Measurements from ENCODE around the gene MCEMP1.

MCEMP1 gene

DNA sequence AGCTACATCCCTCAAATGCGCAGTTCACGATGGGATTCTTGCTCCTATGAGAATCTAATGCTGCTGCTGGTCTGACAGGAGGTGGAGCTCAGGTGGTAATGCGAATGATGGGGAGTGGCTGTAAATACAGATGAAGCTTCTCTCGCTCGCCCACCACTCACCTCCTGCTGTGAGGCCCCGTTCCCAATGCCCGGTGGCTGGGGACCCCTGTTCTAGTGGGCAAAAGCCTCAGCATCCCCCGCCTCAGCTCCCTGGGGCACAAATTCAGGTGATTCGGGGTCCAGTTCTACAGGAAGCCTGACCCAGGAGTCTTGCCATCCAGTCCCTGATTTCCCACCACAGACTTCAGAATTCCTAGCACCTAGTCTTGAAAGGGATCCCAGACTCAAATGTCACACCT, 4.4 kb upstream of the MCEMP1 start:
- no peak for DNase-seq

DNA sequence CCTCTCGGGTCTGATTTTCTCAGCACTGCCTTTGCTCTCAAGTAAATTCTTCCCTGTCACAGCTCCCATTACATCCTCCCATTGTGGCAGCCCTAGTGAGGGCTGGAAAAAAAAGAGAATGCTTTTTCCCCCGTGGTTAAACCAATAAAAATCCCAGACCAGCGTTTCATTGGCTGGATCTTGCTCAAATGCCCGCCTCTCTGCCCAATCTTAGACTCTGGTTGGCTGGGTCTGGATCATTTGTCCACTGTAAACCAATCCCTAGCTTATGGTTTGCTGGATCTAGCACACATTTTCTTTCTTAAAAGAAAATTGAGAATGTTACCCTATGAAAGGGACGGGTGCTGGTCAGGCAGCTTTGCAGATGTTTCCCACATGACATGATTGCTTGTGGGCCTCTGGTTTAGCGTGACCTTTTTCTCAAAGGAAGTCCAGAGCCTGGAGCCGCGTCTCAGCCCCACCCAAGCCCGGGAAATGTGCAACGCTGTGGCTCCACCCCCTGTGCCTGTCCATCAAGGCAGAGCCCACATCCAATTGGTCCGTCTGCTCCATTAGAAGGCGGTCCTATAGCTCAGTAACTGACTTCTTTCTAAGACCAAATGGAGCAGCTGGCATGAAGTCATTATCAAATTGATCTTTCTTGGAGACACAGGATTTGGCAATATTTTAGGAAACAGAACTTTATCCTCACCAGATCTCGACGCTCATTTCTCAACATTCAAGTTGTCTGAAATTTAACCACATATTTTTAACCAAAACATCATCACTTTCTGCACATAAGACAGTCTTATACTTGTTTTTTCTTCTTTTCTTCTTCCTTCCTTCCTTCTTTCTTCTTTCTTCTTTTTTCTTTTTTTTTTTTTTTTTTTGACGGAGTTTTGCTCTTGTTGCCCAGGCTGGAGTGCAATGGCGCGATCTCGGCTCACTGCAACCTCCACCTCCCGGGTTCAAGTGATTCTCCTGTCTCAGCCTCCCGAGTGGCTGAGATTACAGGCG, 2.6 kb upstream of the MCEMP1 start:
- peak; percentile 54 for DNase-seq

DNA sequence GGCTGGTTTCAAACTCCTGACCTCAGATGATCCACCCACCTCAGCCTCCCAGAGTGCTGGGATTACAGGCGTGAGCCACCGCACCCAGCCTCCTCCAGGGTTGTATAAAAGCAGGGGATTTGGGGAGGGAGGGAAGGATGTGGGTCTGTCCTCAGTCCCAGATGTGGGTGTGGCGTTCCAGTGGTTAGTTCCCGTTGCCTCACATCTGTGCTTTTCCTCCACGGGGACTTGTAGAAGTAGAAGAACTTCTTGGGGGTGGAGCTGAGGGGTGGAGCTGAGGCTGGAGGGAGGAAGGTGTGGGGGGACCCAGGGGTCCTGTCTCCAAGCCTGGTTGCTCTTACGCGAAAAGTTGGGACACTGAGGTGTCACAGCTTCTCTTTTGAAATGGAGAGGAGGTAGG, 514 bp upstream of the MCEMP1 start:
- no peak for DNase-seq

DNA sequence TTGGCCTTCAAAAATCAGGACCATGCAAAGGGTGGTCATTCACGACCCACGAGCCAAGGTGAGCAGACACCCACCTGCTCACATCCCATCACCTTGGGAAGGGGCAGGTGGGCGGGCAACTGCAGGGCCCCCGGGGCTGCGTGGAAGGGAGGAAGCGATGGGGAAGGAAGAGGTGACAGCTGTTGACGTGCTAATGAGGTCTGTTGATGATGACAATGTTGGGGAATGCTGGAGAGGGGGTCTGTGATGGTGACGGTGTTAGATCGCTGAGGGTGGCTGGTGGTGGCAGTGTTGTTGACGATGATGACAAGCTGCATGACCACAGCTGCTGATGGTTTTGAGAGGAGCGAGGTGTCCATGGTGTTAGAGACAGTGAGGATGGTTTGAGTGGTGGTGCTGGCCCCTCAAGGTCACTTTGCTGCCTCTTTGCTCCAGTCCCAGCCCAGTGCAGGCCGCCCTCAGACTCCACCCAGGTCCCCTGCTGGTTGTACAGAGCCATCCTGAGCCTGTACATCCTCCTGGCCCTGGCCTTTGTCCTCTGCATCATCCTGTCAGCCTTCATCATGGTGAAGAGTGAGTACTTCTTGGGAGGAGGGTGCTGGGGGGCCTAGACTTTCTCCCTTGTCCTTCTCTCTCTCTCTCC, 900 bp downstream of the MCEMP1 start:
- DNase-seq, result no peak

DNA sequence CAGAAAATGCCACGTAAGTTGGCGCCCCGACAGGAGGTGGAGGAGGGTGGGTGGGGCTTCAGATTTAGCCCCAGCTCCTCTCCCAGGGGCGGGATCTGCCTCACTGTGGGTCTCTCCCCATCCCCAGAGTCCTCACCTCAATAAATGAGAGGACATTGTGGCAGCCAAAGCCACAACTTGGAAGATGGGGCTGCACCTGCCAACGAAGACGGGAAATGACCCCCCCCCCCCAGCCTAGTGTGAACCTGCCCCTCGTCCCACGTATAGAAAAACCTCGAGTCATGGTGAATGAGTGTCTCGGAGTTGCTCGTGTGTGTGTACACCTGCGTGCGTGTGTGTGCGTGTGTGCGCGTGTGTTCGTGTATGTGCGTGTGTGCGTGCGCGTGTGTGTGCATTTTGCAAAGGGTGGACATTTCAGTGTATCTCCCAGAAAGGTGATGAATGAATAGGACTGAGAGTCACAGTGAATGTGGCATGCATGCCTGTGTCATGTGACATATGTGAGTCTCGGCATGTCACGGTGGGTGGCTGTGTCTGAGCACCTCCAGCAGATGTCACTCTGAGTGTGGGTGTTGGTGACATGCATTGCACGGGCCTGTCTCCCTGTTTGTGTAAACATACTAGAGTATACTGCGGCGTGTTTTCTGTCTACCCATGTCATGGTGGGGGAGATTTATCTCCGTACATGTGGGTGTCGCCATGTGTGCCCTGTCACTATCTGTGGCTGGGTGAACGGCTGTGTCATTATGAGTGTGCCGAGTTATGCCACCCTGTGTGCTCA, 2.3 kb downstream of the MCEMP1 start:
- DNase-seq, result no peak

DNA sequence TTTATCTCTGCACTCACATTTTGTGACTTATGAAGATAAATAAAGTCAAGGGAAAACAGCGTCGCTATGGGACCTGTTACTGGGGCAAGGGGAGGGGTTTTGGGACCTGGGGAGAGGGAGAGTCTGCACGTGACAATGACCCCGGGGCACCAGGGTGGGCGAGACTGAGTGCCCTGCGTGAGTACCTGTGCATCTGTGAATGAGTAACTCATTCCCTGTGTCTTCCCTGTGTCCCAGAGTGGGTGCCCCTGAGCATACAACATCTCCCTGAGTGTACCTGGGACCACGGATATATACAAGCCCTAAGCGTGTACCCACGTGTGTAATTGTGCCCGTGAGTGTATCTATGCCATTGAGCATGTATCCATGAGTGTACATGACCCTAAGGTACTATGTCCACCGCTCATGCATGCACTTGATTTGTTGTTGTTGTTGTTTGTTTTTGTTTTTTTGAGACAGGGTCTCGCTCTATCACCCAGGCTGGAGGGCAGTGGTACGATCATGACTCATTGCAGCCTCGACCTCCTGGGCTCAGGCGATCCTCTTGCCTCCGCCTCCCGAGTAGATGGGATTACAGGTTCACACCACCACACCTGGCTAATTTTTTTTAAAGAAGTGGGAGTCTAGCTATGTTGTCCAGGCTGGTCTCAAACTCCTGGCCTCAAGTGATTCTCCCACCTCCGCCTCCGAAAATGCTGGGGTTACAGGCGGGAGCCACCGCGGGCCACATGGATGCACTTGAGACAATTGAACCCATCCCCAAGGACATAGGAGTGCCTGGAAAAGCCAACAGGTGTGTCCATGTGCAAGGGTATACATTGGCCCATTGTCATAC, 3.1 kb downstream of the MCEMP1 start:
- DNase-seq, result no peak

DNA sequence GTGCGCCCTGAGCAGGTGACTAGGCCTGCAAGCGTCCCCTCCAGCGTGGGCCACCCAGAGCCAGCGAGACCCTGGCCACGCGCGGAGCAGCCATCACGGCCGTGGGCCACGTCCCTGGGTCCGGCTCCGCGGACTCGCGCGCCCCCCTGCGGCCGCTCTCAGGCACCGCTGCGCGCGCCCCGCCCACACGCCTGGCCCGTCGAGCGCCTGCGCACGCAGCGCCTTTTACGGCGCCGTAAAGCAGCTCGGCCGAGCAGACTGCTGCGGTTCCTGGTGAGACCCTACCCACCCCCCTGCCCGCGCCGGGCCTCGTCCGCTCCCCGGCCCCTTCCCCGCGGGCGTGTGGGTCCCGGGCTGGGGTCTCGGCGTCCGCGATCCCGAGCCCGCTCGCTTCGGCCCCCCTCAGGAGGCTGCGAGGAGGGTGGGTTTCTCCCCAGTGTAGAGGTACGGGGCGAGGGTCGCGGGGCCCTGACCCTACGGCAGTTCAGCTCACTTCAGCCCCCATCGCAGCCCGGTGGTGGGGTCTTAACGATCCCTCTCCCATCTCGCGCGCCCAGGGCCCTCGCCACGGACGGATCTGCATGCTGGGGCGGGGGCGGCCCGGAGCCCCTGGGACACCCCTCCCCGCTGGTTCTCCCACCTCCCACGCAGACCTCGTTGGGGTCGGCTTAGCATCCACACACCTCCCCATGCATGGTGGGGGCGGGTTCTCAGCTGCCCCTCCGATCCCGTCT, 3.9 kb downstream of the MCEMP1 start, which contains the start of gene TRAPPC5:
TSS of gene TRAPPC5 (plus strand) at position 228 of the 734 bp plus-strand sequence. CDS start 1,421 bp downstream, outside the sequence.
- peak; percentile 60 for DNase-seq

DNA sequence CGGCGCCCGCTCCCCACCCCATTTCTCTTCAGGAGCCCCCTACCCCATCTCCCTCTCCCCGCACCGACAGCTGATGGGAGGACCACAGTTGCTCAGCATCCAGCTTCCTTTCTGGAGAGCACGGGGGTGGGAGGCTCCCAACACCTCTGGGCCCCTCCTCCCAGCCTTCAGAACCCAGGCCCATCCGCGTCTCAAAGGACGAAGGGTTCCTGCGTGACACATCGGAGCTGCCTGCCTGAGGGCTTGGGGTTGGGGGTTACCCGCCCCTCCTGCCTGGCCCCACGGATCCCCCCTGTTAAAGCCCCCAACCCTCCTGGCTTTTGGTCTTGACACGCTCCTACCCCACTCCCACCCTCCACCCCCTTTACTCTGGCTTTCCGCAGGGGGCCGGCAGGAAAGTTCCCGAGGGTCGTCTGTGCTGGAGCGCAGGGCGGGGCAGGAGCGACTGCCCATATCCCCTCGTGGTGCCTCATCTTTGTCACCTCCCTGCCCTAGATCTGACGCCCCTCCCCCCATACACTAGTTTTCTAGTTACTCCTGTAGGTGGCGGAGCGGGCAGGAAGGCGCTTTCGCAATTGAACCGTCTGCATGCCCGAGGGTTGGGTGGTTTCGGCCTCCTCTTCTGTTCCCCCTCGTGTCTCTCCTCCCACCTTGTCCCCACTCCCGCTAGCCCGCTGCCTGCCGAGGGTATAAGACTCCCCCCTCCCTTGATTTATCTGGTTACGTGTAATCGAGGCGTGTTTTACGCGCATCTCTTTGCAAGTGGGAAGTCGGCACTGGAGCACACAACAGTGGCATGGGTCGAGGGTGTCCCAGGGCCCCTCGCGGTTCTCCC, 4.7 kb downstream of the MCEMP1 start:
- DNase-seq, result no peak

DNA sequence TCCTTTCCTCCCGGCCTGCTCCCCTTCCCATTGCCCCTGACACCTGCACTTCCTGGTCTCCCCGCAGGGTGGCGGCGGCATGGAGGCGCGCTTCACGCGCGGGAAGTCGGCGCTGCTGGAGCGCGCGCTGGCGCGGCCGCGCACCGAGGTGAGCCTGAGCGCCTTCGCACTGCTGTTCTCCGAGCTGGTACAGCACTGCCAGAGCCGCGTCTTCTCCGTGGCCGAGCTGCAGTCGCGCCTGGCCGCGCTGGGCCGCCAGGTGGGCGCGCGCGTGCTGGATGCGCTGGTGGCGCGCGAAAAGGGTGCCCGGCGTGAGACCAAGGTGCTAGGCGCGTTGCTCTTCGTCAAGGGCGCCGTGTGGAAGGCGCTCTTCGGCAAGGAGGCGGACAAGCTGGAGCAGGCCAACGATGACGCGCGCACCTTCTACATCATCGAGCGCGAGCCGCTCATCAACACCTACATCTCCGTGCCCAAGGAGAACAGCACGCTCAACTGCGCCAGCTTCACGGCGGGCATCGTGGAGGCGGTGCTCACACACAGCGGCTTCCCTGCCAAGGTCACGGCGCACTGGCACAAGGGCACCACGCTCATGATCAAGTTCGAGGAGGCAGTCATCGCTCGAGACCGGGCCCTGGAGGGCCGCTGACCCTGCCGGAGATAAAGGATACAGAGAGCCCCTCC, 5.4 kb downstream of the MCEMP1 start:
- DNase-seq, result no peak

DNA sequence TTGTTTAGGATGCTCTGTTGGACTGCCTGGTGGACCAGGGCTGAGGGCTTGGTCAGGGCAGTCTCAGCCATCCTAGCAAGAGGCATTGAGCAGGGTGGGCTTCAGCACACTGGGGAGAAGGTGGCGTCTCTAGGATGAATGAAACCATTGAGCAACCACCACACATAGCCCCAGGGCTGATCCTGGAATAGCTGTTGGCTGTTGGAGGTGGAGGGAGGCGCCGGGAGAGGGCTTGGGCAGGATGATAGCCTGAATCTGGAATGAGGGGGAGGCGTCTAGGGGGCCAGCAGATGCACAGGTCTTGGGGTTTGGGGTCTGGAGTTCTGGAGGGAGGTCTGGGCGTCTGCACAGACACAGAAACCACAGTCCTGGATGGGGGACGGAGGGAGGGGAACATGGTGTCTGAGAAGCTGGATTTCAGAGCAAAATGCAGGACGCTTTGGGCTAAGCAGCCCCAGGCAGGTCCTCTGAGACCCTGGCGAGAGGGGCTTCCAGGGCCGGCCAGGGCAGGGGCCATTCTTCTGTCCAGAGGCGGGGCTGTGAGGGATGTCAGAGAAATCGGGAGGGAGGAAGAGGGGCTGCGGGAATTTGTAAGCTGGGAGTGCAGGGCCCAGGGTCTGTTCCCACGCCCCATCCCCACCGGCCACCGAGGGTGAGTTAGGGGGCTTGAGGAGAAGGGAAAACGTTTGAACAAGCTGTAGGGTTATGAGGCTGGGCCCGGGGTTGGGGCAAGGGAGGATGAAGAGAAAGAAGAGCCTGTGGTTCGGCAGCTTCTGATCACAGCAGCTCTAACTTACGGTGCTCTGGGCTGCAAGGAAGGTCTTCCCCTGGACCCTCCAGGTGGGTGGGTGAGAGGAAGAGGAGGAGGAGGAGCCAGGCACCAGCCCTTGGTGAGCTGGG, 8.9 kb downstream of the MCEMP1 start:
- no peak for DNase-seq

DNA sequence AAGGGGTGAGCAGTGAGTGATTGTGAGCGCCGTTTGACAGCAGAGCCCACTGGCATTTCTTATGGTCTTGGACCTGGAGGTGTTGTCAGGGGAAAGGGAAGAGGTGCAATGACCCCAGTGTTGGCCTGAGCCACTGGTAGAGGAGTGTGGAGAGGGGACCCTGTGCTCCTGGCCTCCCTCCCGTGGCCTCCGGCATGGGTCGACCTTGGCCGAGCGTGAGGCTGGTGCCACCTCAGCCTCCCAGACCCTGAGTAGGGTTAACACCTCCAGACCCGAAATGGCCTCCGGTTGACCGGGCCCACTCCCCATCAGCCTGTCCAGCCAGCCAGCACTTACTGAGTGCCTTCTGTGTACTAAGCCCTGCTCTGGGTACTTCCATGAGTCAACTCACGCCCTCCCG, 10.3 kb downstream of the MCEMP1 start:
- DNase-seq, result no peak

DNA sequence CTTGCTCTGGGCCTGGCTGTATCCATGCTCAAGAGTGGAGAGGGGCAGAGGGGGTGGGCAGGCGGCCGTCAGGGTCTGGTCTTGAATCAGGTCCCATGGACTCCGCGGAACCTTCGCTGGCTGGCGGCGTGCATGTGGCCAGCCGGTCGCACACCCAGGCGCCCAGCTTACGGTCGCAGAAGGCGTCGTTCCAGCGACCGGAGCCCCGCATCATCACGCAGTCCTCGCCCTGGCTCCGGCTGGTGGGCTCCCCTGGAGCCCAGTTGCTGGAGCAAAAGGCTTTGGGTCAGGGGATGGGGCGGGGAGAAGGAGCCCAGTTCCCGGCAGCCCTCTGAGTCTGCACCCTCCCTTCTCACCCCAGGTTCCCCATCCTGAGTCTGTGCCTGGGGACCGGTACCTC, 12.3 kb downstream of the MCEMP1 start:
- no peak for DNase-seq

DNA sequence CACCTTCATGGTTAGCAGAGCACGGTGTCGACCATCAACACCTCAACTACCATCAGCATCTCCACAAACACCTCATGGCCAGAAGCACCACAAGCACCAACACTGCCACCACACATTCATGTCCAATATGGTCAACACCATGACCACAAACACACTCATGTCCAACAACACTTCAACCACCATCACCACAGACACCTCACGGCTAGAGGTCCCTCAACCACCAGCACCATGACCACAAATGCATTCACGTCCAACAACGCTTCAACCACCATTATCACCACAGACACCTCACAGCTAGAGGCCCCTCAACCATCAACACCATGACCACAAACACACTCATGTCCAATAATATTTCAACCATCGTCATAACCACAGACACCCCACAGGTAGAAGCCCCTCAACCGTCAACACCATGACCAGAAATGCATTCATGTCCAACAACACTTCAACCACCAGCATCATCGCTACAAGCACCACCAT, 13.9 kb downstream of the MCEMP1 start:
- no peak for DNase-seq

DNA sequence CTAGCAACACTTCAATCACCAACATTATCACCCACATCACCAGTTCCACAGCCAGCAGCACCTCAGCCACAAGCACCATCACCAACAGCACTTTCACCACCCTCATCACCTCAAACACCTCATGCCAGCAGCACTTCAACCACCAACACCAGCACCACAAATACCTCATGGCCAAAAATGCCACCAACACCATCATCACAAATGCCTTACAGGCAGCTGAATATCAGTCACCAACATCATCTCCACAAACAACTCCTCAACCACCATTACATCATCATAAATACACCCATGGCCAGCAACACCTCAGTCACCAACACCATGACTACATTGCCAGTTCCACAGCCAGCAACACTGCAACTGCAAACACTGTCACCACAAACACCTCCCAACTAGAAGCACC, 14.6 kb downstream of the MCEMP1 start:
- no peak for DNase-seq

DNA sequence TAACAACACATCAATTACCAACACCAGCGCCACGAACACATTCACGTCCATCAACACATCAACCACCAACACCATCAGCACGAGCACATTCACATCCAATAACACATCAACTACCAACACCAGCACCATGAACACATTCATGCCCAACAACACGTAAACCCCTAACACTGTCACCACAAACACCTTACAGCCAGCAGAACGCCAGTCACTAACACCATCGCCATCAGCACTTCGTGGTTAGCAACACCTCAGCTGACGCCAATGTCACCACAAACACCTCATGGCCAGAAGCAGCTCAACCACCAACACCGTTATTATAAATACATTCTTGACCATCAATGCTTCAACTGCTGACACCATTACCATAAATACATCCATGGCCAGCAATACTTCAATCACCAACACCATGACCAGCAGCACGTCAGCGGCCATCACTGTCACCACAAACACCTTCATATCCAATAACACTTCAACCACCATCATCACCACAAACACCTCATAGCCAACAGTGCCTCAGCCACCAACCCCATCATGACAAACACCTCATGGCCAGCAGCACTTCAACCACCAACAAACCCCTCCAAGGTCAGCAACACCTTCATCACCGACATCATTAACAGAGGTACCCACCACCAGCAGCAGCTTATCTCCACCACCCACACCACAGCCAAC, 15.7 kb downstream of the MCEMP1 start:
- no peak for DNase-seq

DNA sequence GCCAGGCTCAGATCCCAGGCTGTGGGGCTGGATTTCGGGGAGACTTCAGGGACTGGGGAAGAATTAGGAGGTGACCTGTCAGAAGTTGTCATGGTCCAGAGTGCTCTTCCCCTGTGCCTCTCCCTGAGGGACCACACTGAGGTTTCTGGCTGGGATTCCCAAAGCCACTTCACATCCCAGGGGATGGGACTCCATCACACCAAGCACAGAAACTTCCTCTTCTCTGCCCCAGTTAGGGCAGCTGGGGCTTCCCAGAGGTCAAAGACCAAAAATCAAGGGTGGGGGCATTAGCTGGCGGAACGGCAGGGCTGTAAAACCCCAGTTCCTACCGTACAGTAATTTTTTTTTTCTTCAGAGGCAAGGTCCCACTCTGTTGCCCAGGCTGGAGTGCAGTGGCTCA, 17.6 kb downstream of the MCEMP1 start:
- no peak for DNase-seq

DNA sequence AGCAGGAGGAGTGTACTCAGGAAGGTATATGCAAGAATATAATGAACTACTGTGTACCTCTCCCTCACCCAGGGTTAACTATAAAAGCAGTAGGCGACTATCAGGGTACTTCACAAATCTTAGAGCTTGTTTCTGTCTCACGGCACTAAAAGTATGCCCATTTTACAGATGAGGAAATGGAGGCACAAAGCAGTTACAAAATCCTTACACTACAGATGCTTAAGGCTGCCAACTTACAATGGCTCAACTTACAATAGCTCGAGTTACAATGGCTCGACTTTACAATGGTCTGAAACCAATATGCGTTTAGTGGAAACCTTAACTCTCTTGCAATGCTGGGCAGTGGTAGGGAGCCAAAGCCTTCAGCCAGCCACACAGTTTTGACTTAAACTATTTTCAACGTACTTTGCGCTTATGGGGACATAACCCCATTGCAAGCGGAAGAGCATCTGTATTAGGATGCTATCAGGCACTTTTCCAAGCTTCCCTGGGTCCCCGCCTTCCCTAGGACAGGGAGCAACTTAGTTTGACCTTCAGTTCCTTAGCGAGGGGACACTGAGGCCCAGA, 20.9 kb downstream of the MCEMP1 start:
- no peak for DNase-seq

DNA sequence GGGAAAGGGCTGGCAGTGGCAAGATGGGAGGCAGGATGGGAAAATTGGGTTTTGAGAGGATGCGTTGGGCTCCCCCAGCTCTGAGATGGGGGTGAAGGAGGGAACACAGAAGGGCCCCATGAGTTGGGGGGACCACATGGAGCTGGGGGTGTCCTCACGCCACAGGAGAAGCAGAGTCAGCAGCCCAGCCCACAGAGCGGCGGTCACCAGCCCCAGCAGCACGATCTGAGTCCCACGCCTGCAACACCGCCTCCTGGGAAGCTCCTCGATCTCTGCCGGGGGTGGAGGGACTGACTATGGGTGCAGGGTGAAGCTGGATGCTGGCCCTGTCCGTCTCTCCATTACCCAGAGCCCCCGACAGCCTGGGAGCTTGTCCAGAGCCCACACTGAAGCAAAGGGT, 21.7 kb downstream of the MCEMP1 start:
- DNase-seq, result no peak

All from NCI-H446 treated with DMSO at 0.1 percent for 48 hours (cell line).